ENCODE measurements around the gene TCF3. TPM values are rescaled to one million over a fixed set of nuclear protein-coding genes. Genes with fewer than 3 reads are reported as not detected.
"Not testable (repeated sequence)": the region's sequence is repeated elsewhere in the genome, so short reads cannot be mapped to it uniquely, and the experiment has no call there.

Gene TCF3
- 74.3 TPM for polyA plus RNA-seq
- long read RNA-seq, donor 1, partial matches to known transcripts, result 0 of 2 reads
- long read RNA-seq, donor 1, other reads (novel, unspliced or antisense), result 0 of 2 reads
- long read RNA-seq, donor 2, partial matches to known transcripts, result 6 of 8 reads
- long read RNA-seq, donor 2, other reads (novel, unspliced or antisense), result 0 of 8 reads
- long read RNA-seq, donor 3, result 0 reads
- long read RNA-seq, donor 4, result 0 reads
- long read RNA-seq, donor 5, full-length matches to known transcripts, result 5 of 5 reads
- long read RNA-seq, donor 5, partial matches to known transcripts, result 0 of 5 reads
- long read RNA-seq, donor 5, other reads (novel, unspliced or antisense), result 0 of 5 reads
- long read RNA-seq, donor 6, transcript TCF3-210 (9 exons, 986 nt), result major isoform, 11 of 18 reads
- long read RNA-seq, donor 6, partial matches to known transcripts, result 5 of 18 reads
- long read RNA-seq, donor 6, other reads (novel, unspliced or antisense), result 0 of 18 reads
- long read RNA-seq, donor 7, full-length matches to known transcripts, result 9 of 9 reads
- long read RNA-seq, donor 7, partial matches to known transcripts, result 0 of 9 reads
- long read RNA-seq, donor 7, other reads (novel, unspliced or antisense), result 0 of 9 reads
- long read RNA-seq, donor 8, transcript TCF3-210 (9 exons, 986 nt), result major isoform, 9 of 9 reads
- long read RNA-seq, donor 8, partial matches to known transcripts, result 0 of 9 reads
- long read RNA-seq, donor 8, other reads (novel, unspliced or antisense), result 0 of 9 reads
- long read RNA-seq, donor 9, transcript TCF3-210 (9 exons, 986 nt), result major isoform, 5 of 6 reads
- long read RNA-seq, donor 9, partial matches to known transcripts, result 0 of 6 reads
- long read RNA-seq, donor 9, other reads (novel, unspliced or antisense), result 0 of 6 reads
- long read RNA-seq, donor 10, full-length matches to known transcripts, result 11 of 11 reads
- long read RNA-seq, donor 10, partial matches to known transcripts, result 0 of 11 reads
- long read RNA-seq, donor 10, other reads (novel, unspliced or antisense), result 0 of 11 reads
- long read RNA-seq, donor 11, transcript TCF3-210 (9 exons, 986 nt), result major isoform, 8 of 8 reads
- long read RNA-seq, donor 11, partial matches to known transcripts, result 0 of 8 reads
- long read RNA-seq, donor 11, other reads (novel, unspliced or antisense), result 0 of 8 reads

GRCh38 chr19:1652471-1653299, at the start of gene TCF3:
Gene TCF3 (minus strand): TSS chr19:1652615. CDS start chr19:1650248, 2,367 bp downstream.
- Histone ChIP-seq H3K4me1 (ENCODE audit: control insufficient read depth, insufficient read depth, low read length) (peaks cover 16% of the 10 kb centered on the region), H3K27me3 (ENCODE audit: control insufficient read depth, insufficient read depth, low read length) (no peaks in the 10 kb centered on the region), H3K27ac (ENCODE audit: low read length) (peak within 1 kb of the TSS; percentile 86), H3K4me3 (ENCODE audit: low read length) (peak within 1 kb of the TSS; percentile 79), H3K9me3 (ENCODE audit: control insufficient read depth, low read depth, low read length) (no peaks in the 10 kb centered on the region), H3K36me3 (ENCODE audit: control insufficient read depth, insufficient read depth, low read length) (peaks cover 21% of the 10 kb centered on the region)
- peak; percentile 99 to 100 for DNase-seq
- no CpG with 5 or more reads among the region's 107 CpGs for WGBS (ENCODE audit: insufficient coverage, low lambda C conversion rate)

DNA sequence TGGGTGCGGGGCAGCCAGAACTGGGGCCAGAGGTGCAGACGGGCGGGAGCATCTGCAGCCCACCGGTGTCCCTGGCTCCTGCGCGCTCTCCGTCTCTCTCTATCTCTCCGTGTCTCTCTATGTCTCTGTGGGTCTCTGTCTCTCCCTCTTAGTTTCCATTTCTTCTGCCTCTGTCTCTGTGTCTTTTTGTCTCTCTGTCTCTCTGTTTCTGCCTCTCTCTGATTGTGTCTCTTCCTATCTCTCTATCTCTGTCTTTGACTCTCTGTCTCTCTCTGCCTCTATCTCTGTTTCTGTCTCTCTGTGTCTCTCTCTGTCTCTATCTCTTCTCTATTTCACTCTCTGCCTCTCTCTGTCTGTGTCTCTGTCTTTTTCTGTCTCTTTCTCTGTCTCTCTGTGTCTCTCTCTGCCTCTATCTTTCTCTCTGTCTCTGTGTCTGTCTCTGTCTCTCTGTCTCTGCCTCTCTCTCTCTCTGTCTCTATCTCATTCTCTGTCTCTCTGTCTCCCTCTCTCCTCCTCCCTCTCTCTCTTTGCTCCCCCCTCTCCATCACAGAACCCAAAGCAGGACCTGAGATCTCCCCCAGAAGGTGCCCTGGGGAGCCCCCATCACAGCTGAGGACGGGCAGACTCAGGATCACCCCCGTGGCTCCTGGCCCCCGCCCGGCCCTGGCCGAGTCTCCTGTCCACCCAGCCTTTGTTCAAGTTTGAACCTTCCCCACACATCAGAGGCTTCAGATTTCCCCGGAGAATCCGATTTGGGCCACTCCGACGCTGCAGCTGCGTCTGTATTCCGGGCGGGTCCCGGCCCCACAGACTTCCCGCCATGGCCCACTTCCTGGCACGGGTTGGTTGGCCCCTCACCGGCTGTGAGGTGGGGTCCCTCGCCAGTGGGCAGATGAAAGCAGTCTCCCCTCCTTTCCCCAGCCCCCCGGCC, 48.6 kb upstream of the TCF3 start:
- Histone ChIP-seq H3K27ac (ENCODE audit: low read length) (no peak overlapping the region), H3K4me1 (ENCODE audit: control insufficient read depth, insufficient read depth, low read length) (no peaks in the 10 kb centered on the region), H3K27me3 (ENCODE audit: control insufficient read depth, insufficient read depth, low read length) (peaks cover 35% of the 10 kb centered on the region), H3K9me3 (ENCODE audit: control insufficient read depth, low read depth, low read length) (peaks cover 21% of the 10 kb centered on the region), H3K36me3 (ENCODE audit: control insufficient read depth, insufficient read depth, low read length) (no peaks in the 10 kb centered on the region), H3K4me3 (ENCODE audit: low read length) (no peak overlapping the region)
- no peak for DNase-seq
- no CpG with 5 or more reads among the region's 26 CpGs for WGBS (ENCODE audit: insufficient coverage, low lambda C conversion rate)

- Histone ChIP-seq H3K27me3 (ENCODE audit: control insufficient read depth, insufficient read depth, low read length) (peaks cover 35% of the 10 kb centered on the region), H3K4me3 (ENCODE audit: low read length) (no peak overlapping the region), H3K36me3 (ENCODE audit: control insufficient read depth, insufficient read depth, low read length) (no peaks in the 10 kb centered on the region), H3K9me3 (ENCODE audit: control insufficient read depth, low read depth, low read length) (peaks cover 18% of the 10 kb centered on the region), H3K27ac (ENCODE audit: low read length) (no peak overlapping the region), H3K4me1 (ENCODE audit: control insufficient read depth, insufficient read depth, low read length) (no peaks in the 10 kb centered on the region)
- WGBS (ENCODE audit: insufficient coverage, low lambda C conversion rate), result no CpG with 5 or more reads among the region's 31 CpGs
- DNase-seq, result no peak
Measured at GRCh38 chr19:1699998-1700732, 47.8 kb upstream of the TCF3 start.

DNA sequence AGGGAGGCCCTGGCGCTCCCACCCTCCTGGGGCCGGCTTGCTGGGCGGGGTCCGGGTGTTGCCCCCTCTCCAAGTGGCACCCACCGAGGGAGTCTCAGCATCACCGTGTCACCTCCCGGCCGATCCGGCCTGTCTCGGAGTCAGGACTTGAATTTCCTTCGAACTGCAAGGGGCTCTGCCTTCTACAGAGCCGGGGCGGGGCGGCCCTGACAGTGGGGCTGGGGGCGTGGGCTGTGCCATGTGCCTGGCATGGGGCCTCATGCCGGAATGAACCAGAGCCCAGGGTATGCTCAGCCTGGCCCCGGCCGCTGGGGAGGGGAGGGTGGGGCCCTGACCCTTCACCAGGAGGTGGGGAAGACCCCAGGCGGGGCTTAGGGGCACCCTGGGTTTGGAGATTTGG, 47.0 kb upstream of the TCF3 start:
- WGBS (ENCODE audit: insufficient coverage, low lambda C conversion rate), result no CpG with 5 or more reads among the region's 19 CpGs
- Histone ChIP-seq H3K27me3 (ENCODE audit: control insufficient read depth, insufficient read depth, low read length) (peaks cover 38% of the 10 kb centered on the region), H3K9me3 (ENCODE audit: control insufficient read depth, low read depth, low read length) (peaks cover 19% of the 10 kb centered on the region)

DNA sequence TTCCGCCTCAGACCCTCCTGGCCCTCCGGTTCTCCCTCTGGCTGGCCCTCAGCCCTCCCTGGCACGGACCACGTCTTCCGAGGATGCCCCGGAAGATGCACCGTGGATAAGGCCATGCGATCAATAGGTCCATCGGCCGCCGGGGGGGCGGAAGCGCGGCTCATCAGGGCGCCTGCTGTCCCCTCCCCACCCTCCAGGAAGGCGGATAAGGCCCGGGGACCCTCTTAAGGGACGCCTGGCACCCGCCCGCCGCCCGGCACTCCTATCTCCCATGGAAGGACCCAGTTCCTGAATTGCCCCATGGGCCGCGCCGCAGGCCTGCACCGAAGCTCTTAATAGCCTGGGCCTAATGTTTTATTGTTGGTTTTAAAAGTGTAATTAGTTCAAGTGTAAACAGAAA, 46.2 kb upstream of the TCF3 start:
- Histone ChIP-seq H3K4me1 (ENCODE audit: control insufficient read depth, insufficient read depth, low read length) (no peaks in the 10 kb centered on the region), H3K27ac (ENCODE audit: low read length) (no peak overlapping the region), H3K36me3 (ENCODE audit: control insufficient read depth, insufficient read depth, low read length) (no peaks in the 10 kb centered on the region), H3K4me3 (ENCODE audit: low read length) (no peak overlapping the region), H3K9me3 (ENCODE audit: control insufficient read depth, low read depth, low read length) (peaks cover 15% of the 10 kb centered on the region), H3K27me3 (ENCODE audit: control insufficient read depth, insufficient read depth, low read length) (peaks cover 43% of the 10 kb centered on the region)
- WGBS (ENCODE audit: insufficient coverage, low lambda C conversion rate), result no CpG with 5 or more reads among the region's 26 CpGs
- DNase-seq, result no peak

More for the DNA sequence above, 47.0 kb upstream of the TCF3 start:
- Histone ChIP-seq H3K4me3 (ENCODE audit: low read length) (no peak overlapping the region), H3K36me3 (ENCODE audit: control insufficient read depth, insufficient read depth, low read length) (no peaks in the 10 kb centered on the region), H3K4me1 (ENCODE audit: control insufficient read depth, insufficient read depth, low read length) (no peaks in the 10 kb centered on the region), H3K27ac (ENCODE audit: low read length) (no peak overlapping the region)
- DNase-seq, result no peak

DNA sequence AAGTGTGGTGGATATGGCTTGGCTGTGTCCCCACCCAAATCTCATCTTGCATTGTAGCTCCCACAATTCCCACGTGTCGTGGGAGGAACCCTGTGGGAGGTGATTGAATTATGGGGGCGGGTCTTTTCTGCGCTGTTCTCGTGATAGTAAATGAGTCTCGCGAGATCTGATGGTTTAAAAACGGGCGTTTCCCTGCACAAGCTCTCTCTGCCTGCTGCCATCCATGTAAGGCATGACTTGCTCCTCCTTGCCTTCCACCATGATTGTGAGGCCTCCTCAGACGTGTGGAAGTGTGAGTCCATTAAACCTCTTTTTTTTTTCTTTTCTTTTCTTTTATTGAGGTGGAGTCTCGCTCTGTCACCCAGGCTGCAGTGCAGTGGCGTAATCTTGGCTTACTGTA, 43.1 kb upstream of the TCF3 start:
- H3K36me3 ChIP-seq (ENCODE audit: control insufficient read depth, insufficient read depth, low read length); DNase-seq; H3K4me1 ChIP-seq (ENCODE audit: control insufficient read depth, insufficient read depth, low read length); H3K4me3 ChIP-seq (ENCODE audit: low read length); H3K27ac ChIP-seq (ENCODE audit: low read length): not testable (repeated sequence)
- WGBS (ENCODE audit: insufficient coverage, low lambda C conversion rate), result 100% methylated on average over 5 of the region's 12 CpGs
- Histone ChIP-seq H3K27me3 (ENCODE audit: control insufficient read depth, insufficient read depth, low read length) (peaks cover 50% of the 10 kb centered on the region), H3K9me3 (ENCODE audit: control insufficient read depth, low read depth, low read length) (peaks cover 17% of the 10 kb centered on the region)

- no peak for DNase-seq
- Histone ChIP-seq H3K27me3 (ENCODE audit: control insufficient read depth, insufficient read depth, low read length) (peaks cover 51% of the 10 kb centered on the region), H3K9me3 (ENCODE audit: control insufficient read depth, low read depth, low read length) (peaks cover 7% of the 10 kb centered on the region), H3K36me3 (ENCODE audit: control insufficient read depth, insufficient read depth, low read length) (no peaks in the 10 kb centered on the region), H3K27ac (ENCODE audit: low read length) (no peak overlapping the region), H3K4me3 (ENCODE audit: low read length) (no peak overlapping the region), H3K4me1 (ENCODE audit: control insufficient read depth, insufficient read depth, low read length) (no peaks in the 10 kb centered on the region)
- WGBS (ENCODE audit: insufficient coverage, low lambda C conversion rate), result no CpG with 5 or more reads among the region's 18 CpGs
Measured at GRCh38 chr19:1691589-1692290, 39.3 kb upstream of the TCF3 start.

- Histone ChIP-seq H3K4me1 (ENCODE audit: control insufficient read depth, insufficient read depth, low read length) (no peaks in the 10 kb centered on the region), H3K36me3 (ENCODE audit: control insufficient read depth, insufficient read depth, low read length) (no peaks in the 10 kb centered on the region), H3K9me3 (ENCODE audit: control insufficient read depth, low read depth, low read length) (peaks cover 7% of the 10 kb centered on the region), H3K27me3 (ENCODE audit: control insufficient read depth, insufficient read depth, low read length) (peaks cover 51% of the 10 kb centered on the region), H3K4me3 (ENCODE audit: low read length) (no peak overlapping the region), H3K27ac (ENCODE audit: low read length) (no peak overlapping the region)
- DNase-seq, result peak in 1 of 2 donors; percentile 35
- no CpG with 5 or more reads among the region's 29 CpGs for WGBS (ENCODE audit: insufficient coverage, low lambda C conversion rate)
Measured at GRCh38 chr19:1690699-1691307, 38.4 kb upstream of the TCF3 start.

All from large intestine (tissue), 12 donors.